Breast epithelium (tissue), 3 donors: ENCODE results near the gene MTA1.

ENCODE experiments used
- CTCF ChIP-seq, 3 donors: fragments of 450-650 bp; IDR thresholded peaks; one replicate each; pipeline ENCODE4 v1.5.1; 2016 to 2017; ENCODE audit warnings: antibody characterized with exemption in 3 of 3, mild to moderate bottlenecking in 3 of 3, moderate library complexity in 3 of 3
- POLR2A ChIP-seq: fragments of 450-650 bp; IDR thresholded peaks from one replicate; pipeline ENCODE4 v1.6.1; 2016; ENCODE audit warnings: antibody characterized with exemption, mild to moderate bottlenecking, moderate library complexity
- POLR2AphosphoS5 ChIP-seq, 3 donors: sonication (generic); formaldehyde crosslinking; IDR thresholded peaks; one replicate each; pipeline ENCODE4 v1.6.1; 2017; ENCODE audit warnings: antibody characterized with exemption in 3 of 3

DNA sequence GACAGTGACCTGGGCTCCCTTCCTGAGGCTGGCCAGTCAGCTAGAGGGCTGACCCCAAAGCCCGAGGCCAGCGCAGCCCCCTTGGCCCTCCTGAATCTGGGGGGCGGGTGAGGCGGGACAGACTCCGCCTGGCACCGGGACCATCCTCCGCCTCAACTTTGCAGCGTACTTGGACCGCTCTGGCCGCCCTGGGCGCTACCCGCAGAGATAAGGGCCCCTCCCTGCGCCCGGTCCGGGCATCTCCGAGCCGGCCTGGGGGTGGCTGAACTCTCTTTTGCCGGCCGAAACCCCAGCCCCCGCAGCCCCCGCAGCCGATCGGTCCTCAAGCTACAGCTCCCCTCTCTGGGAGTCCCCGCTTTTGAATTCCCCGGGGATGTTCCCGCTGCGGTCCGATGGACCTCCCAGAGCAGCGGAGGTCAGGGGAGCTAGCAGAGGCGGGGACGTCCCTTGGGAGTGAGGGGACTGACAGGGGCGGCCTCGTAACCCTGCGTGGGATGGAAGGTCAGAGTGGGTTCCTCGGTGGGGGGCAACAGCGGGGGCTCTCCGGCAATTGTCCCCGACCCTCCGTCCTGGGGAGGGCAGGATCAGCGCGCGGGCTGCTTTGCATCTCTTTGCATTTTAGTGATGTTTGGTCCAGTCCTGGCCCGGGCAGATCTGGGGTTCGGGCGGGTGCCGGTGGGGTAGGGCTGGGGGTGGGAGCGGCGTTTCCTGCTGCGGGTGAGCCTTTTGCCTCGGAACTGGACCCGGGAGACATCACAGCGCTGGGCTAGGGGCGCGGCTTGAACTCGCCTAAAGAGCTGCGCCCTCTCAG is 66.7 kb downstream of the MTA1 start, which contains the start of gene CRIP1:
- no peak for TF ChIP-seq POLR2AphosphoS5 (IDR thresholded peaks at IDR 0.05)
- no peak for TF ChIP-seq CTCF (IDR thresholded peaks at IDR 0.05)
- no peak for TF ChIP-seq POLR2A
